ENCODE data around the gene ERBB4. TPM values are rescaled to one million over a fixed set of nuclear protein-coding genes. Genes with fewer than 3 reads are reported as not detected.
"Not testable (repeated sequence)": the region's sequence is repeated elsewhere in the genome, so short reads cannot be mapped to it uniquely, and the experiment has no call there.

Gene ERBB4
- total RNA-seq, 4 donors from 2014 or later, result 5.5 to 21.0 (median 18.3) TPM

- Histone ChIP-seq H3K27me3 (no peaks in the 10 kb centered on the region), H3K9me3 (no peaks in the 10 kb centered on the region), H3K4me1 (no peaks in the 10 kb centered on the region), H3K36me3 (no peaks in the 10 kb centered on the region), H3K4me3 (replicated peaks in 1 of 3) (no peak overlapping the region), H3K27ac (no peak overlapping the region)
- 61 to 86% methylated on average over 2 of the region's 2 CpGs for WGBS, 2 donors
- no peak for DNase-seq
- no peak for TF ChIP-seq POLR2A (IDR thresholded peaks at IDR 0.05)
- no peak for TF ChIP-seq CTCF (IDR thresholded peaks at IDR 0.05)
- intact Hi-C loops (cut with DNase I), result no loop called here
These were observed 525.0 kb downstream of the ERBB4 start for GRCh38 chr2:212013626-212014025.

GRCh38 chr2:212010305-212010704 lies 528.3 kb downstream of the ERBB4 start:
- H3K27ac ChIP-seq; H3K4me3 ChIP-seq (replicated peaks in 1 of 3); H3K36me3 ChIP-seq; H3K9me3 ChIP-seq; H3K27me3 ChIP-seq; DNase-seq; intact Hi-C loops (cut with DNase I); H3K4me1 ChIP-seq: not testable (repeated sequence)
- WGBS, 2 donors, result 58 to 84% methylated on average over 3 of the region's 3 CpGs

GRCh38 chr2:212007972-212008371 lies 530.6 kb downstream of the ERBB4 start:
- TF ChIP-seq CTCF (IDR thresholded peaks at IDR 0.05) (no peak), POLR2A (IDR thresholded peaks at IDR 0.05) (no peak)
- no peak overlapping the region for H3K27ac ChIP-seq
- 62 to 71% methylated on average over 3 of the region's 3 CpGs for WGBS, 2 donors
- DNase-seq, result no peak
- no peaks in the 10 kb centered on the region for H3K36me3 ChIP-seq
- H3K27me3 ChIP-seq, result no peaks in the 10 kb centered on the region
- H3K9me3 ChIP-seq, result no peaks in the 10 kb centered on the region
- H3K4me3 ChIP-seq (replicated peaks in 1 of 3), result no peak overlapping the region
- intact Hi-C loops (cut with DNase I), result no loop called here
- H3K4me1 ChIP-seq, result no peaks in the 10 kb centered on the region

- no peaks in the 10 kb centered on the region for H3K9me3 ChIP-seq
- WGBS, 2 donors, result 27 to 51% methylated on average over 6 of the region's 6 CpGs
- H3K36me3 ChIP-seq, result no peaks in the 10 kb centered on the region
- no peak overlapping the region for H3K27ac ChIP-seq
- no peak overlapping the region for H3K4me3 ChIP-seq (replicated peaks in 1 of 3)
- H3K4me1 ChIP-seq, result no peaks in the 10 kb centered on the region
- H3K27me3 ChIP-seq, result no peaks in the 10 kb centered on the region
- TF ChIP-seq POLR2A (IDR thresholded peaks at IDR 0.05), result no peak
- peak in 5 of 6 experiments; percentile 16 to 59 (median 46) for TF ChIP-seq CTCF (IDR thresholded peaks at IDR 0.05)
- DNase-seq, result peak; percentile 23 to 55
- intact Hi-C loops (cut with DNase I), result no loop called here
These were observed 533.4 kb downstream of the ERBB4 start for GRCh38 chr2:212005085-212005671.

GRCh38 chr2:212001325-212001724 lies 537.3 kb downstream of the ERBB4 start:
- Histone ChIP-seq H3K36me3 (no peaks in the 10 kb centered on the region), H3K4me1 (no peaks in the 10 kb centered on the region), H3K4me3 (replicated peaks in 1 of 3) (no peak overlapping the region), H3K27me3 (no peaks in the 10 kb centered on the region), H3K27ac (no peak overlapping the region), H3K9me3 (no peaks in the 10 kb centered on the region)
- 66 to 71% methylated on average over 1 of the region's 1 CpG for whole genome bisulfite sequencing, 2 donors
- no peak for DNase-seq
- no peak for TF ChIP-seq POLR2A (IDR thresholded peaks at IDR 0.05)
- TF ChIP-seq CTCF (IDR thresholded peaks at IDR 0.05), result no peak
- intact Hi-C loops (cut with DNase I), result no loop called here
